Measurements from ENCODE around the gene MAP6.

DNA sequence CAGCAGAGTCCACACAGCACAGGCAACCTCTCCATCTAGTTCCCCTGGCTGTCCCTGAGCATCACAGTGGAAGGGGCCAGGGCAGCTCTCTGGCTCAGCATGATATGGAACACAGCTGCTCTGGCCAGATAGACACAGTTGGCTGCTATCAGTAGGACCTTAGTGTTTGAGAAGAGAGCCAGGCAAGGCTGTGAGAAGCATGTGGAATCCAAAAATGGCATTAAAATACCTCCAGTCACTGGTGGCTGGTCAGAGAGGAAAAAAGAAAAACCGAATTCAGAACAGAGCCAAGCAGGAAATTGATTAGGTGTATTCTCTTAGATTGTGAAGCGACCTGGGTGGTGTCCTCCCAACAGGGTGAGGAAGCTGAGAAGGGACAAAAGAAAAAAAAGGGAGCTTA lies 78.9 kb downstream of the MAP6 start:
- TF ChIP-seq, protein P1, sequence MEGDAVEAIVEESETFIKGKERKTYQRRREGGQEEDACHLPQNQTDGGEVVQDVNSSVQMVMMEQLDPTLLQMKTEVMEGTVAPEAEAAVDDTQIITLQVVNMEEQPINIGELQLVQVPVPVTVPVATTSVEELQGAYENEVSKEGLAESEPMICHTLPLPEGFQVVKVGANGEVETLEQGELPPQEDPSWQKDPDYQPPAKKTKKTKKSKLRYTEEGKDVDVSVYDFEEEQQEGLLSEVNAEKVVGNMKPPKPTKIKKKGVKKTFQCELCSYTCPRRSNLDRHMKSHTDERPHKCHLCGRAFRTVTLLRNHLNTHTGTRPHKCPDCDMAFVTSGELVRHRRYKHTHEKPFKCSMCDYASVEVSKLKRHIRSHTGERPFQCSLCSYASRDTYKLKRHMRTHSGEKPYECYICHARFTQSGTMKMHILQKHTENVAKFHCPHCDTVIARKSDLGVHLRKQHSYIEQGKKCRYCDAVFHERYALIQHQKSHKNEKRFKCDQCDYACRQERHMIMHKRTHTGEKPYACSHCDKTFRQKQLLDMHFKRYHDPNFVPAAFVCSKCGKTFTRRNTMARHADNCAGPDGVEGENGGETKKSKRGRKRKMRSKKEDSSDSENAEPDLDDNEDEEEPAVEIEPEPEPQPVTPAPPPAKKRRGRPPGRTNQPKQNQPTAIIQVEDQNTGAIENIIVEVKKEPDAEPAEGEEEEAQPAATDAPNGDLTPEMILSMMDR (IDR thresholded peaks at IDR 0.05; ENCODE audit: insufficient read depth, low read length, poor library complexity, severe bottlenecking): no peak
- no peak for TF ChIP-seq EZH2phosphoT487 (conservative IDR thresholded peaks at IDR 0.05; ENCODE audit: low read length)

All from SU-DHL-6 (cell line).